C4-2B (cell line): Measurements from ENCODE around the gene HCFC1.

Experiments
- H3K27ac ChIP-seq: fragments of 450-650 bp; 2 replicates; pipeline ENCODE4 v1.5.1; 2017
- CTCF ChIP-seq: fragments of 450-650 bp; conservative IDR thresholded peaks from 2 replicates; pipeline ENCODE4 v1.5.1; 2017; ENCODE audit warnings: mild to moderate bottlenecking
- ZFX ChIP-seq: fragments of 450-650 bp; IDR thresholded peaks from 2 replicates; pipeline ENCODE4 v1.6.1; 2017

The HCFC1 gene

DNA sequence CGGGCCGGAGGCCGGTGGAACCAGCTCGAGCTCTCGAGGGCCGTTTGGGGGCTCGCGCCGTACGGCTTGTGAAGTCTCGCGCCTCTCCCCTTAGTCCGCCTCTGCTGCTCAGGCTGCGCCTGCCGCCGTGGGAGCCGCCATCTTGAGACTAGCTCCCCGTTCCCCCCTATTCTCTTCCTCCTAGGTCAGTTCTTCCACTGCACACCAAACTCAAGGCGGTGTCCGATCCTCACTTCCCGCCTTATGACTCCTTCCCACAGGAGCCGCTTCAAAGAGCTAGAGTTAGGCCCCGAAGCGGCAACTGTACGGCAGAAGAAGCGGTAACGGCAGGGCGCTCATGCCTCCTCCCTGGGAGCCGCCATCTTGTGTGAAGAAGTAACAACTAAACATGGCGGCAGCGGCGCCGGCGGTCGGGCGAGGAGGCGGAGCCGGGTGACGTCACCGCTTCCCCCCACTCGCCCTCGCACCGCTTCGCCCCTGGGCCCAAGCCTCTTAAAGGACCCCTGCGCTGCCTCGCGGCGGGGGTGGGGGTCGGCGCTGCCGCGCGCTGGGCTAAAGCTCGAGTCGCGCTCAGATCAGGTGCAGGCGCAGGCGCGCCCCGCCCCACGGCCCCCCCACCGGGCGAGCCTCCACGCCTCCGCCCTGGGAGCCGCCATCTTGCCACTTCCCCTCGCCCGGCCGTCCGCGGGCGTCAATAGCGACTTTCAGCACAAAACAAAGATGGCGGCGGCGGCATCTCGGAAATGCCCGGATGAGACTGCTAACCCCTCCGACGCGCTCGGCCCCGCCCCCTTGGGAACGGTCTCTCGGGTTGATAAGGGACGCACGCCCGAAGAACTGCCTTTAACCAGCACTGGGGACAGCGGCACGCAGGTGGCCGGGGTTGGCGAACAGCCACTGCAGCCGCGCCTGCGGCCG is at the start of gene HCFC1:
TSS of gene HCFC1 (minus strand) at position 369 of the 918 bp plus-strand sequence. CDS start 978 bp downstream, outside the sequence.
- no peak for TF ChIP-seq ZFX
- TF ChIP-seq CTCF: no peak
- peak within 1 kb of the TSS; percentile 100 for H3K27ac ChIP-seq

- H3K27ac ChIP-seq: peak overlapping the region; percentile 99
- TF ChIP-seq CTCF: no peak
- no peak for TF ChIP-seq ZFX
These were observed 49.6 kb upstream of the HCFC1 start for GRCh38 chrX:154021131-154021611.

- peak overlapping the region; percentile 99 for H3K27ac ChIP-seq
- TF ChIP-seq ZFX (no peak), CTCF (no peak)
These were observed 49.0 kb upstream of the HCFC1 start for GRCh38 chrX:154020536-154021115.

GRCh38 chrX:154019633-154020528 is 48.3 kb upstream of the HCFC1 start, which contains the start of gene IRAK1:
Gene IRAK1, minus strand, starts transcription at chrX:154019902. Its CDS starts 90 bp downstream, at chrX:154019812.
- TF ChIP-seq CTCF (peak; percentile 33), ZFX (peak; percentile 65; the same call in 1 of the 2 replicates)
- H3K27ac ChIP-seq: peak within 1 kb of the TSS; percentile 99

DNA sequence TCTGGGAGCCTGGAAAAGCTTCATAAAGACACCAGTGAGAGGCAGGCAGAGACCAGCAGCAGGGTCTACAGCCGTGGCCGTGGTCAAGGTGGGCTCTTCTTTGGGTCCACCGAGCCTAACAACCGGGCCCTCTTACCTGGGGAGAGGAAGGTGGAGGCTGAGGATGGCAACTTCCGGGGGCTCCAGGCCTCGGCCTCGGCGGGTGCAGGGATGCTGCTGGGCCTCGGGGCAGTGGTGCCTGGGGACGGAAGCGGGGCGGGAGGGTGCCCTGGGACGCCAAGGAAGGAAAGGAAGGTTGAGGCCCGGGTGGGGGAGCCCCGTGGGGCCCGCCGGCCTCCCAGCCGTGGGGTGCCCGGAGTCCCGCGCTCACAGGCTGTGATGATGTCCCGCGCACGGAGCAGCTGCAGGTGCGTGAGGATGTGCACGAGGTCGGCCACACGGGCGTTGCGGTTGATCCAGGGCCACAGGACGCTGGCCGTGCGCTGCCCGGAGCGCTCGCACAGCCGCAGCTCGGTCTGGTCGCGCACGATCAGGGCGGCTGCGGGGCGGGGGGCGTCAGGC is 47.5 kb upstream of the HCFC1 start:
- H3K27ac ChIP-seq: peak overlapping the region; percentile 99
- TF ChIP-seq CTCF (no peak), ZFX (no peak)

GRCh38 chrX:154018518-154019060 is 47.0 kb upstream of the HCFC1 start:
- no peak for TF ChIP-seq CTCF
- TF ChIP-seq ZFX: no peak
- H3K27ac ChIP-seq: peak overlapping the region; percentile 99
